ENCODE data around the gene EYA2. TPM values are rescaled to one million over a fixed set of nuclear protein-coding genes. Genes with fewer than 3 reads are reported as not detected.

The EYA2 gene
- total and polyA plus RNA-seq, 2 donors (not counting 3 experiments of a cell fraction or from before 2014, with no cell fraction given) = not detected

DNA sequence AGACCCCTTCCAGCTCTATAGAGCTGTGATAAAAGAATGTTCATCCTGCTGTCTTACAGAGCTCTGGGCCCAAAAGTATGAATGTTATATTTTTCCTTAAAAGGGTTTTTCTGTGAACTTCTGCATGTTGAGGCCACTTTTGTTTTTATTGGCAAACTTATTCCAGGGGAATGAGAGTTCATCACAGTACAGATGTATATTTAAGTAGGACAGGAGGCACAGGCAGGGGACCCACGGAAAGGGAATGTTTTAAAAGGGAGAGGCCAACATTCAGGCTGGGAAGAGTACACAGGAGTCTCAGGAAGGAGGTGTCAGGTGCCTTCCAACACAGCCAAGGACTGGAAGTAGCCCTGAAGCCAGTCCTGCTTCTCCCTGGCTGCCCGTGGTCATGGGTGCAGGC is 148.4 kb downstream of the EYA2 start:
- Histone ChIP-seq H3K9me1 (replicated peaks; ENCODE audit: control insufficient read depth, extremely low read depth, insufficient read depth, low read length) (no peaks in the 10 kb centered on the region), H2AFZ (ENCODE audit: low read depth, low read length) (no peak overlapping the region), H3K27me3 (ENCODE audit: control insufficient read depth in 2 of 2, insufficient read depth in 2 of 2, low read length in 2 of 2) (no peaks in the 10 kb centered on the region), H3K9ac (replicated peaks; ENCODE audit: extremely low read depth, insufficient read depth, low read length) (no peak overlapping the region), H3K36me3 (ENCODE audit: control insufficient read depth in 2 of 2, extremely low read depth in 1 of 2, insufficient read depth in 2 of 2, low read length in 2 of 2) (no peaks in the 10 kb centered on the region), H3K9me3 (replicated peaks; ENCODE audit: control insufficient read depth, insufficient read depth, low read length) (no peaks in the 10 kb centered on the region), H3K27ac (ENCODE audit: insufficient read depth, low read depth, low read length) (no peak overlapping the region), H3K79me2 (ENCODE audit: control insufficient read depth, insufficient read depth, low read length) (no peaks in the 10 kb centered on the region), H4K20me1 (replicated peaks; ENCODE audit: control insufficient read depth, extremely low read depth, insufficient read depth, low read length) (no peaks in the 10 kb centered on the region), H3K4me2 (ENCODE audit: insufficient read depth, low read length) (no peak overlapping the region), H3K4me1 (ENCODE audit: control insufficient read depth, extremely low read depth, insufficient read depth, low read length) (no peaks in the 10 kb centered on the region), H3K4me3 (replicated peaks in 1 of 3; ENCODE audit: insufficient read depth in 1 of 3, low read depth in 1 of 3, low read length in 3 of 3) (no peak overlapping the region)
- POLR2A ChIA-PET = no interaction called here
- no TSS peak for BruUV-seq (replicated peaks)
- TF ChIP-seq JUN (IDR thresholded peaks at IDR 0.05; ENCODE audit: borderline replicate concordance, insufficient read depth, insufficient read length, low read depth) (no peak), MYC (IDR thresholded peaks at IDR 0.05; ENCODE audit: low read depth, low read length) (no peak), GATA2 (IDR thresholded peaks at IDR 0.05; ENCODE audit: insufficient read depth, insufficient read length, low read depth, low read length) (no peak), FOS (IDR thresholded peaks at IDR 0.05; ENCODE audit: borderline replicate concordance, insufficient read depth, low read length) (no peak), POLR2A (IDR thresholded peaks at IDR 0.05; ENCODE audit: low read depth, low read length) (no peak), POLR2AphosphoS5 (IDR thresholded peaks at IDR 0.05; ENCODE audit: insufficient read depth, low read depth, low read length) (no peak), EZH2 (IDR thresholded peaks at IDR 0.05; ENCODE audit: borderline replicate concordance, low read depth, low read length, severe bottlenecking) (no peak)
- TF ChIP-seq, protein P1, sequence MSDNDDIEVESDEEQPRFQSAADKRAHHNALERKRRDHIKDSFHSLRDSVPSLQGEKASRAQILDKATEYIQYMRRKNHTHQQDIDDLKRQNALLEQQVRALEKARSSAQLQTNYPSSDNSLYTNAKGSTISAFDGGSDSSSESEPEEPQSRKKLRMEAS (IDR thresholded peaks at IDR 0.05; ENCODE audit: insufficient read depth, insufficient read length) = no peak
- TF ChIP-seq, protein P2, sequence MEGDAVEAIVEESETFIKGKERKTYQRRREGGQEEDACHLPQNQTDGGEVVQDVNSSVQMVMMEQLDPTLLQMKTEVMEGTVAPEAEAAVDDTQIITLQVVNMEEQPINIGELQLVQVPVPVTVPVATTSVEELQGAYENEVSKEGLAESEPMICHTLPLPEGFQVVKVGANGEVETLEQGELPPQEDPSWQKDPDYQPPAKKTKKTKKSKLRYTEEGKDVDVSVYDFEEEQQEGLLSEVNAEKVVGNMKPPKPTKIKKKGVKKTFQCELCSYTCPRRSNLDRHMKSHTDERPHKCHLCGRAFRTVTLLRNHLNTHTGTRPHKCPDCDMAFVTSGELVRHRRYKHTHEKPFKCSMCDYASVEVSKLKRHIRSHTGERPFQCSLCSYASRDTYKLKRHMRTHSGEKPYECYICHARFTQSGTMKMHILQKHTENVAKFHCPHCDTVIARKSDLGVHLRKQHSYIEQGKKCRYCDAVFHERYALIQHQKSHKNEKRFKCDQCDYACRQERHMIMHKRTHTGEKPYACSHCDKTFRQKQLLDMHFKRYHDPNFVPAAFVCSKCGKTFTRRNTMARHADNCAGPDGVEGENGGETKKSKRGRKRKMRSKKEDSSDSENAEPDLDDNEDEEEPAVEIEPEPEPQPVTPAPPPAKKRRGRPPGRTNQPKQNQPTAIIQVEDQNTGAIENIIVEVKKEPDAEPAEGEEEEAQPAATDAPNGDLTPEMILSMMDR (IDR thresholded peaks at IDR 0.05; ENCODE audit: extremely low read depth in 1 of 2, insufficient read depth in 1 of 2, low read depth in 1 of 2, low read length in 2 of 2) = no peak
- CTCF ChIA-PET = no interaction called here
- no peak for FAIRE-seq
- dilution Hi-C loops (cut with MboI; ENCODE audit: extremely low pct_ligation_motif_present, low sequenced_read_pairs) (no loop called here), intact Hi-C loops (cut with micrococcal nuclease) (no loop called here)
- no peak for DNase-seq (ENCODE audit: low read depth, low spot score)

All from endothelial cell of umbilical vein (primary cell).